DOHH2 (cell line): ENCODE measurements around the gene TRRAP.

ENCODE experiments used
- H3F3A ChIP-seq: fragments of 200-600 bp; sonication (generic), shearing (Covaris generic); 2 replicates; pipeline ENCODE4 v1.6.0; 2016; ENCODE audit warnings: antibody characterized with exemption, mild to moderate bottlenecking; ENCODE audit not compliant: control insufficient read depth, insufficient read depth
- H3K27ac ChIP-seq: fragments of 200-600 bp; sonication (generic); 2 replicates; pipeline ENCODE4 v1.5.1; 2014; ENCODE audit warnings: low read depth, mild to moderate bottlenecking, low read length, moderate library complexity
- H3K27me3 ChIP-seq: fragments of 200-600 bp; sonication (generic); 2 replicates; pipeline ENCODE4 v1.6.1; 2014; ENCODE audit warnings: mild to moderate bottlenecking, low read length, mixed read lengths; ENCODE audit not compliant: control insufficient read depth
- H3K36me3 ChIP-seq: fragments of 200-600 bp; sonication (generic); 2 replicates; pipeline ENCODE4 v1.6.1; 2014; ENCODE audit warnings: mild to moderate bottlenecking, low read length, moderate library complexity, mixed read lengths; ENCODE audit not compliant: control insufficient read depth
- H3K4me1 ChIP-seq: fragments of 200-600 bp; sonication (generic); 2 replicates; pipeline ENCODE4 v1.6.1; 2014; ENCODE audit warnings: mild to moderate bottlenecking, low read length, mixed read lengths; ENCODE audit not compliant: control insufficient read depth
- H3K4me2 ChIP-seq: fragments of 200-600 bp; sonication (generic); 2 replicates; pipeline ENCODE4 v1.6.0; 2014; ENCODE audit warnings: mild to moderate bottlenecking, low read length, moderate library complexity
- H3K4me3 ChIP-seq: fragments of 200-600 bp; sonication (generic); 2 replicates; pipeline ENCODE4 v1.5.1; 2014; ENCODE audit warnings: mild to moderate bottlenecking, low read length, mixed read lengths
- H3K79me2 ChIP-seq: fragments of 200-600 bp; sonication (generic); 2 replicates; pipeline ENCODE4 v1.6.1; 2014; ENCODE audit warnings: mild to moderate bottlenecking, low read length, mixed read lengths; ENCODE audit not compliant: control insufficient read depth
- H3K9me2 ChIP-seq: fragments of 200-600 bp; sonication (generic); replicated peaks from 2 replicates; pipeline ENCODE4 v1.6.1; 2014; ENCODE audit warnings: mild to moderate bottlenecking, low read length, mixed read lengths; ENCODE audit not compliant: control insufficient read depth
- H3K9me3 ChIP-seq: fragments of 200-600 bp; sonication (generic); 2 replicates; pipeline ENCODE4 v1.6.1; 2014; ENCODE audit warnings: antibody characterized with exemption, low read length, mixed read lengths; ENCODE audit not compliant: control insufficient read depth, insufficient read depth
- H4K20me1 ChIP-seq: fragments of 200-600 bp; sonication (generic); 2 replicates; pipeline ENCODE4 v1.6.0; 2014; ENCODE audit warnings: low read depth, mild to moderate bottlenecking, antibody characterized with exemption, low read length, moderate library complexity; ENCODE audit not compliant: control insufficient read depth, insufficient read depth
- EZH2phosphoT487 ChIP-seq: fragments of 200-600 bp; sonication (generic); IDR thresholded peaks from 2 replicates; pipeline ENCODE4 v1.6.1; 2017; ENCODE audit warnings: borderline replicate concordance, mild to moderate bottlenecking, antibody characterized with exemption, low read length, moderate library complexity, mixed read lengths
- TF ChIP-seq, protein P1 (sequence below): fragments of 200-600 bp; sonication (generic); IDR thresholded peaks from one replicate; pipeline ENCODE4 v1.5.1; 2014; ENCODE audit warnings: antibody characterized with exemption, mild to moderate bottlenecking, low read depth, low read length; ENCODE audit not compliant: poor library complexity, severe bottlenecking

TRRAP gene

DNA sequence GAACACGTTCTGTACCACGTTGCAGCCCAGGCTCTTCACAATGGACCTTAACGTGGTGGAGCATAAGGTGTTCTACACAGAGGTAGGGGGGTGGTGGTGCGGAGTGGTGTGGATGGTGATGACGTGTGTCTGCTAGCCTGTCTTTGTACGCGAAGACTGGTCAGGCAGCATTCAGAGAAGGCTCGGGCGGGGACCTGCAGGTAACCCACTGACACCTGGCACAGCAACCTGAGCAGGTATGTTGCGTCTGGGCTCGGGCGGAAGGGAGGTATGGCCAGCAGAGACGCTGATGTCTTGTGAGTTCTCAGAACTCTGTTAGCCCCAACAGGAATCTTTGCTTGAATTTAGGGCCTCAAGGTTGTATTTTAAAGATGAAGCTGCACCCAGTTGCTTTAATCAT, 55.0 kb downstream of the TRRAP start:
- Histone ChIP-seq H3K4me3 (no peak overlapping the region), H3F3A (0 out of 2 replicates have a peak, but pooled peaks cover 2% of the 10 kb centered on the region), H3K4me1 (no peaks in the 10 kb centered on the region), H4K20me1 (peaks cover 3% of the 10 kb centered on the region; the same call in 1 of the 2 replicates), H3K9me2 (no peaks in the 10 kb centered on the region), H3K36me3 (peaks cover 93% of the 10 kb centered on the region), H3K4me2 (no peak overlapping the region), H3K9me3 (no peaks in the 10 kb centered on the region), H3K27ac (no peak overlapping the region), H3K27me3 (no peaks in the 10 kb centered on the region), H3K79me2 (no peaks in the 10 kb centered on the region)
- TF ChIP-seq, protein P1, sequence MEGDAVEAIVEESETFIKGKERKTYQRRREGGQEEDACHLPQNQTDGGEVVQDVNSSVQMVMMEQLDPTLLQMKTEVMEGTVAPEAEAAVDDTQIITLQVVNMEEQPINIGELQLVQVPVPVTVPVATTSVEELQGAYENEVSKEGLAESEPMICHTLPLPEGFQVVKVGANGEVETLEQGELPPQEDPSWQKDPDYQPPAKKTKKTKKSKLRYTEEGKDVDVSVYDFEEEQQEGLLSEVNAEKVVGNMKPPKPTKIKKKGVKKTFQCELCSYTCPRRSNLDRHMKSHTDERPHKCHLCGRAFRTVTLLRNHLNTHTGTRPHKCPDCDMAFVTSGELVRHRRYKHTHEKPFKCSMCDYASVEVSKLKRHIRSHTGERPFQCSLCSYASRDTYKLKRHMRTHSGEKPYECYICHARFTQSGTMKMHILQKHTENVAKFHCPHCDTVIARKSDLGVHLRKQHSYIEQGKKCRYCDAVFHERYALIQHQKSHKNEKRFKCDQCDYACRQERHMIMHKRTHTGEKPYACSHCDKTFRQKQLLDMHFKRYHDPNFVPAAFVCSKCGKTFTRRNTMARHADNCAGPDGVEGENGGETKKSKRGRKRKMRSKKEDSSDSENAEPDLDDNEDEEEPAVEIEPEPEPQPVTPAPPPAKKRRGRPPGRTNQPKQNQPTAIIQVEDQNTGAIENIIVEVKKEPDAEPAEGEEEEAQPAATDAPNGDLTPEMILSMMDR, result no peak
- TF ChIP-seq EZH2phosphoT487, result no peak

DNA sequence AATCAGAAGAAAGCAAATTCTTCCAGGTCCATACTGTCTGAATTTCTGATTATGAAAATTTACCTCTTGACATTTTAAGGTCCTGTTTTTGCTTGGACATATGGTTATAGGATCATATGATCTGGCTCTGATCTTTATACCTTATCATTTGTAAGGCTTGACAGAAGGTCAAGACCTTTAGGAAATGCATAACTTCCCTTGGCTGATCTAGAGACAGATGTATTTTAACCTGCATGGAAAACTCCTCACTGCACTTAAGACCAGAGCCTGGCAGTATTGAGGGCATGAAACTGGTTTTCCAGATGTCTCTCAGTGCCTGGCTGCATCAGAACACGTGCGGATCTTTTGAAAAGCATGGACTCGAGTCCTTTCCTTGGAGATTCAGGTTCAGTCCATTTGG, 55.9 kb downstream of the TRRAP start:
- no peak overlapping the region for H3K27ac ChIP-seq
- H3F3A ChIP-seq, result 0 out of 2 replicates have a peak, but pooled peaks cover 2% of the 10 kb centered on the region
- H3K4me1 ChIP-seq, result no peaks in the 10 kb centered on the region
- no peak overlapping the region for H3K4me2 ChIP-seq
- H4K20me1 ChIP-seq, result peaks cover 3% of the 10 kb centered on the region; the same call in 1 of the 2 replicates
- H3K79me2 ChIP-seq, result no peaks in the 10 kb centered on the region
- no peak for TF ChIP-seq EZH2phosphoT487
- TF ChIP-seq, protein P1, result no peak
- H3K9me3 ChIP-seq, result no peaks in the 10 kb centered on the region
- no peaks in the 10 kb centered on the region for H3K27me3 ChIP-seq
- peaks cover 93% of the 10 kb centered on the region for H3K36me3 ChIP-seq
- no peak overlapping the region for H3K4me3 ChIP-seq
- H3K9me2 ChIP-seq, result no peaks in the 10 kb centered on the region

DNA sequence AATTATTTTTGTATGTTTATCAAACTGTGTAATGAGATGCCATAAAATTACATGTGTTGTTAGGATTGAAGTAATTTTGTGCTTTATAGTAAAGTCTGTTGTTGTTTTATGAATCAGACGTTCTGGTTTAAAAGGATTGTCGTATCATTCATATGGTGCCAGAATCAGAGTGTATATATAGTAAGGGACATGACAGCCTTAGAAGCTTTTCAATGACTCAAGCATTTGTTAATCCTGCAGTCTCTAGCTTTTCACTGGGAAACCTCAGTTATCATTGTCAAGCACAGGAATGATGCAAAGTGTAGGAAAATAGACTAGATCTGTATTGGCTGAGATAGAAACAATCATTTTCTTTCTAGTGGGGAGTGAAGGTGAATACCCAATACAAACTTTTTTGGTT, 57.5 kb downstream of the TRRAP start:
- peaks cover 93% of the 10 kb centered on the region for H3K36me3 ChIP-seq
- TF ChIP-seq EZH2phosphoT487, result no peak
- TF ChIP-seq, protein P1, result no peak

More for the DNA sequence above, 57.5 kb downstream of the TRRAP start:
- no peaks in the 10 kb centered on the region for H3K27me3 ChIP-seq
- H3K9me2 ChIP-seq, result no peaks in the 10 kb centered on the region
- H4K20me1 ChIP-seq, result peaks cover 3% of the 10 kb centered on the region; the same call in 1 of the 2 replicates
- no peaks in the 10 kb centered on the region for H3K9me3 ChIP-seq
- no peak overlapping the region for H3K4me3 ChIP-seq
- H3K4me2 ChIP-seq, result no peak overlapping the region
- no peaks in the 10 kb centered on the region for H3K4me1 ChIP-seq
- H3K79me2 ChIP-seq, result no peaks in the 10 kb centered on the region
- no peak overlapping the region for H3K27ac ChIP-seq
- 0 out of 2 replicates have a peak, but pooled peaks cover 2% of the 10 kb centered on the region for H3F3A ChIP-seq
